Kidney (tissue), 14 donors: ENCODE measurements around the gene CLEC17A. TPM values are rescaled to one million over a fixed set of nuclear protein-coding genes. Genes with fewer than 3 reads are reported as not detected.
"Not testable (repeated sequence)": the region's sequence is repeated elsewhere in the genome, so short reads cannot be mapped to it uniquely, and the experiment has no call there.

Source experiments
- DNase-seq, 5 donors: peaks; one replicate each; pipeline ENCODE4 v3.0.0-alpha.2; 2013 to 2020
- FAIRE-seq: peaks from 2 replicates; lab custom pipeline; 2012; peaks lifted over from hg19 to GRCh38; lab: Jason Lieb, UNC
- H3K27ac ChIP-seq, 2 donors: one replicate each; pipeline ENCODE4 v1.7.0; 2013; ENCODE audit warnings: low read depth in 2 of 2, low read length in 2 of 2, inconsistent platforms in 1 of 2
- H3K27me3 ChIP-seq: one replicate; pipeline ENCODE4 v1.7.1; 2013; ENCODE audit warnings: low read length, inconsistent platforms; ENCODE audit not compliant: control insufficient read depth, insufficient read depth
- H3K36me3 ChIP-seq, 3 donors: one replicate each; pipeline versions ENCODE4 v1.7.0 to v1.7.1; 2013; ENCODE audit warnings: low read length in 3 of 3, control low read depth in 1 of 3, inconsistent platforms in 1 of 3; ENCODE audit not compliant: insufficient read depth in 3 of 3, control insufficient read depth in 2 of 3
- H3K4me1 ChIP-seq, 3 donors: one replicate each; pipeline versions ENCODE4 v1.7.0 to v1.7.1; 2013; ENCODE audit warnings: low read length in 3 of 3, inconsistent platforms in 1 of 3, low read depth in 1 of 3; ENCODE audit not compliant: control insufficient read depth in 2 of 3, insufficient read depth in 2 of 3
- H3K4me3 ChIP-seq, 3 donors: one replicate each; pipeline versions ENCODE4 v1.7.0 to v1.8.1; 2013; ENCODE audit warnings: low read length in 3 of 3, control low read depth in 1 of 3, inconsistent platforms in 1 of 3
- H3K9ac ChIP-seq, 3 donors: one replicate each; pipeline versions ENCODE4 v1.7.0 to v1.7.1; 2013; ENCODE audit warnings: low read length in 3 of 3, control low read depth in 1 of 3, inconsistent platforms in 1 of 3
- H3K9me3 ChIP-seq, 3 donors: one replicate each; pipeline versions ENCODE4 v1.7.0 to v1.7.1; 2013; ENCODE audit warnings: low read length in 3 of 3, control low read depth in 1 of 3, inconsistent platforms in 1 of 3; ENCODE audit not compliant: control insufficient read depth in 2 of 3, insufficient read depth in 1 of 3
- intact Hi-C: fragments of 100-400 bp; cut with DNase I; formaldehyde crosslinking; loops from one replicate; pipeline ENCODE4 v1.11.1; 2022
- polyA plus RNA-seq: library from polyadenylated mRNA; stranded (reverse); fragments of 350-450 nt; fragmentation: Illumina TruSeq; extraction: RNeasy Lipid Tissue Mini Kit (QIAGEN cat#74804); gene quantifications from one replicate; pipeline ENCODE4 v1.2.3, GENCODE V29; 2014; ENCODE audit warnings: low read depth, low replicate concordance; ENCODE audit not compliant: insufficient read depth
- total RNA-seq: library from RNA; stranded (reverse); fragmentation: NEBNext Ultra II Directional; extraction: Animal tissue kit (Norgen Biotek cat#: 25700); gene quantifications from one replicate; pipeline ENCODE4 v1.2.1, GENCODE V29; 2021
- TF ChIP-seq, protein P1 (sequence below): IDR thresholded peaks from 3 replicates; pipeline ENCODE4 v1.5.1; 2012; ENCODE audit warnings: mild to moderate bottlenecking, moderate library complexity, borderline replicate concordance; ENCODE audit not compliant: insufficient read depth; ENCODE audit errors: extremely low read depth
- donor health status: control.
- donor health status: control.
- donor health status: control.
- donor health status: control.
- donor health status: control.
- donor health status: DM: yes; HTN: yes; CAD: no.
- donor health status: Normal renal cell carcinoma (clear cell type).

The CLEC17A gene
- total and polyA plus RNA-seq, 2 donors from 2014 or later: 0.76 TPM; not detected in 1

DNA sequence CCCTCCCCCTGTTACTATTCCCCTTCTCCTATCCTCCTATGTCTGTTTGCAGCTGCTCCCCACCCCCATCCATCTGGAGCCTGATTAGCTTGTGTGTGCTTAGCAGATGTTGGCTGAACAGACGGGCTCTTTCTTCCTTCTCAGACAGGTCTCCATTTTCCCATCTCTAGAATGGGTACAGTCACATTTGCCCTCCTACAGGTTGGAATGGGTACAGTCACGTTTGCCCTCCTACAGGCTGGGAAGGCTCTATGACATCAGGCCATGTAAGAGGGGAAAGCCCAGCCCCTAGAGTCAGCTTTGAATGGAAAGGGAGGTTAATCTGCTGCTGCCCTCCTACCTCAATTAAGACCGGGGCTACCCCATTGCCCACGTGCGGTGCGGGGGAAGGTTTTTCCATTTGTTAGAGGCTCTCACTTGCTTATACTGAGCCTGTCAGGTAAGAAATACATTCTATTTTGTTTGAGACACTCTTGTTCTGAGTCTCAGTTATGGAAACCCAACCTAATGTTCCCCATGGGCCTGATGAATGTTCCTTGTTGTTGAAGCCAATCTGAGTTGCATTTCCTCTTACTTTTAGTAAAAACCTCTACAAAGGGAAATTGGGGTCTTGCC is 2.2 kb upstream of the CLEC17A start:
- no peak overlapping the region for H3K27ac ChIP-seq
- no peaks in the 10 kb centered on the region for H3K27me3 ChIP-seq
- no peak overlapping the region for H3K9ac ChIP-seq
- H3K9me3 ChIP-seq: no peaks in the 10 kb centered on the region
- H3K4me3 ChIP-seq: no peak overlapping the region
- intact Hi-C loops: no loop called here
- H3K36me3 ChIP-seq: no peaks in the 10 kb centered on the region
- H3K4me1 ChIP-seq: no peaks in the 10 kb centered on the region
- TF ChIP-seq, protein P1, sequence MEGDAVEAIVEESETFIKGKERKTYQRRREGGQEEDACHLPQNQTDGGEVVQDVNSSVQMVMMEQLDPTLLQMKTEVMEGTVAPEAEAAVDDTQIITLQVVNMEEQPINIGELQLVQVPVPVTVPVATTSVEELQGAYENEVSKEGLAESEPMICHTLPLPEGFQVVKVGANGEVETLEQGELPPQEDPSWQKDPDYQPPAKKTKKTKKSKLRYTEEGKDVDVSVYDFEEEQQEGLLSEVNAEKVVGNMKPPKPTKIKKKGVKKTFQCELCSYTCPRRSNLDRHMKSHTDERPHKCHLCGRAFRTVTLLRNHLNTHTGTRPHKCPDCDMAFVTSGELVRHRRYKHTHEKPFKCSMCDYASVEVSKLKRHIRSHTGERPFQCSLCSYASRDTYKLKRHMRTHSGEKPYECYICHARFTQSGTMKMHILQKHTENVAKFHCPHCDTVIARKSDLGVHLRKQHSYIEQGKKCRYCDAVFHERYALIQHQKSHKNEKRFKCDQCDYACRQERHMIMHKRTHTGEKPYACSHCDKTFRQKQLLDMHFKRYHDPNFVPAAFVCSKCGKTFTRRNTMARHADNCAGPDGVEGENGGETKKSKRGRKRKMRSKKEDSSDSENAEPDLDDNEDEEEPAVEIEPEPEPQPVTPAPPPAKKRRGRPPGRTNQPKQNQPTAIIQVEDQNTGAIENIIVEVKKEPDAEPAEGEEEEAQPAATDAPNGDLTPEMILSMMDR: no peak
- DNase-seq (no peak), FAIRE-seq (no peak)

DNA sequence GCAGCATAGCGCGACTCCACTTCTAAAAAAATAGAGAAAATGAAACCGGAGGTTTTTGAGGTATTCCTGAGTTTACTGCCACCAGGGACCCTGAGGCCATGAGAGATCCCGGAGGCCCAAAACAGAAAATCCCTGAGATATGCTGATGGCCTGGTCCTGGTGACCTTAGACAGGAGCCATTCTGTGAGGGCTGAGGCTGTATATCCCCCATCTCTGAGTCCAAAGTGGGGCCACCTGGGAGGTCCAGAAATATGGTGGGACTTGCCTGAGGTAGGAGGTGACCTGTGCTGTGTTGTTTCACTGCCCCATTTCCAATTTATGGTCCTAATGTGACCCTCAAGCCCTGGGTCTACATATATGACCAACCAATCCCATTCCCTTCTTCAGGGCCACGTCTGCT is 1.5 kb downstream of the CLEC17A start:
- DNase-seq, FAIRE-seq, intact Hi-C loops, H3K27ac ChIP-seq, H3K4me1 ChIP-seq, H3K36me3 ChIP-seq, H3K27me3 ChIP-seq, H3K9me3 ChIP-seq, H3K9ac ChIP-seq, H3K4me3 ChIP-seq: not testable (repeated sequence)

DNA sequence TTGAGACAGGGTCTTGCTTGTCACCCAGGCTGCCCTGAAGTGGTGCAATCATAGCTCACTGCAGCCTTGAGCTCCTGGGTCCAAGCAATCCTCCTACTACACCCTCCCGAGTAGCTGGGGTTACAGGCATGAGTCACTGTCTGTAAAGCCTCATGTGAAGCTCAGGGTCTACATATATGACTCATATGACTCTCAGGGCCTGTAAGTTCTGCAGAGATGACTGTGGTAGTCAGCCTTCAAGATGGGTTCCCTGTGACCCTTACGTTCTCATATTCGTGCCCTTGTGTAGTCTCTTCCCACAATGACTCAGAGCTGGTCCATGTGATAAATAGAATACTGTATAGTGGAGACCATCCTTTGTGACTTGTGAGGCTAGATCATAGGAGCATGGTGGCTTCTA is 2.3 kb downstream of the CLEC17A start:
- H3K9me3 ChIP-seq, H3K27ac ChIP-seq, H3K4me3 ChIP-seq, DNase-seq, H3K9ac ChIP-seq, H3K27me3 ChIP-seq, intact Hi-C loops, H3K36me3 ChIP-seq, H3K4me1 ChIP-seq, FAIRE-seq: not testable (repeated sequence)

DNA sequence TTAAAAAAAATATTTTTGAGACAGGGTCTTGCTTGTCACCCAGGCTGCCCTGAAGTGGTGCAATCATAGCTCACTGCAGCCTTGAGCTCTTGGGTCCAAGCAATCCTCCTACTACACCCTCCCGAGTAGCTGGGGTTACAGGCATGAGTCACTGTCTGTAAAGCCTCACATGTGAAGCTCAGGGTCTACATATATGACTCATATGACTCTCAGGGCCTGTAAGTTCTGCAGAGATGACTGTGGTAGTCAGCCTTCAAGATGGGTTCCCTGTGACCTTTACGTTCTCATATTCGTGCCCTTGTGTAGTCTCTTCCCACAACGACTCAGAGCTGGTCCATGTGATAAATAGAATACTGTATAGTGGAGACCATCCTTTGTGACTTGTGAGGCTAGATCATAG is 6.5 kb downstream of the CLEC17A start:
- H3K4me1 ChIP-seq, H3K27me3 ChIP-seq, DNase-seq, H3K36me3 ChIP-seq, H3K4me3 ChIP-seq, intact Hi-C loops, H3K9ac ChIP-seq, FAIRE-seq, H3K27ac ChIP-seq, H3K9me3 ChIP-seq: not testable (repeated sequence)

DNA sequence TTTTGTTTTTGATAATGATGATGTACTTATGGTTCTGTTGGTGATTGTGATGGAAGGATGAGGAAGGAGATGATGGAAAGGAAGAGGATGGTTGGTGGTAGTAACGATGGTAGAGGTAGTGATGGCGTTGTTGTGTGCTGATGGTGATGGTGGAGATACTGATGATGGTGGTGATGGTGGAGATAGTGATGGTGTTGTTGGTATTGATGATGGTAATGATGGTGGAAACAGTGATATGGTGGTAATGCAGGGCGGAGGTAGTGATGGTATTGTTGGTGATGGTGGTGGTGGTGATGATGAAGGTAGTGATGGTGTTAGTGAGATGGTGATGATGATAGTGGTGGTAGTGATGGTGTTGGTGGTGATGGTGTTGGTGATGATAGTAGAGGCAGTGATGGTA is 12.7 kb downstream of the CLEC17A start:
- FAIRE-seq: no peak
- no peaks in the 10 kb centered on the region for H3K4me1 ChIP-seq
- H3K9me3 ChIP-seq: peaks cover 0 to 4% (median 3%) of the 10 kb centered on the region in 3 donors
- H3K36me3 ChIP-seq: no peaks in the 10 kb centered on the region
- H3K9ac ChIP-seq: no peak overlapping the region
- no peak overlapping the region for H3K27ac ChIP-seq
- intact Hi-C loops: no loop called here
- DNase-seq: no peak
- H3K27me3 ChIP-seq: no peaks in the 10 kb centered on the region
- TF ChIP-seq, protein P1: no peak
- peak overlapping the region in 1 of 3 donors; percentile 7 for H3K4me3 ChIP-seq
